ENCODE measurements around the gene FGF18.
"Not testable (repeated sequence)": the region's sequence is repeated elsewhere in the genome, so short reads cannot be mapped to it uniquely, and the experiment has no call there.

Gene FGF18

GRCh38 chr5:171418982-171419687, at the start of gene FGF18:
FGF18 (plus strand) TSS chr5:171419647; CDS start chr5:171420200, 553 bp downstream.
- DNase-seq (ENCODE audit: low spot score in 2 of 2) (peak; percentile 16 to 51), ATAC-seq (ENCODE audit: low read depth) (peak; percentile 68)
- H3K27ac Mint-ChIP-seq: no peak within 1 kb of the TSS

GRCh38 chr5:171369898-171370297, 49.5 kb upstream of the FGF18 start:
- no peak for ATAC-seq (ENCODE audit: low read depth)
- Mint-ChIP-seq H3K4me1 (no peaks in the 10 kb centered on the region), H3K9me3 (no peaks in the 10 kb centered on the region), H3K4me3 (no peak overlapping the region), H3K36me3 (peaks cover 2% of the 10 kb centered on the region), H3K27ac (no peak overlapping the region), H3K27me3 (peaks cover 16% of the 10 kb centered on the region)
- no peak for DNase-seq (ENCODE audit: low spot score in 2 of 2)

More at GRCh38 chr5:171418982-171419687, at the start of gene FGF18:
- Mint-ChIP-seq H3K36me3 (no peaks in the 10 kb centered on the region), H3K4me3 (peak within 1 kb of the TSS; percentile 86), H3K9me3 (no peaks in the 10 kb centered on the region), H3K4me1 (peaks cover 6% of the 10 kb centered on the region), H3K27me3 (peaks cover 1% of the 10 kb centered on the region)

- H3K9me3 Mint-ChIP-seq; H3K4me3 Mint-ChIP-seq; H3K27me3 Mint-ChIP-seq; H3K36me3 Mint-ChIP-seq; H3K27ac Mint-ChIP-seq; H3K4me1 Mint-ChIP-seq; DNase-seq (ENCODE audit: low spot score in 2 of 2); ATAC-seq (ENCODE audit: low read depth): not testable (repeated sequence)
Measured at GRCh38 chr5:171370881-171371280, 48.6 kb upstream of the FGF18 start.

- Mint-ChIP-seq H3K4me1 (no peaks in the 10 kb centered on the region), H3K27me3 (peaks cover 9% of the 10 kb centered on the region), H3K4me3 (no peak overlapping the region)
Measured at GRCh38 chr5:171371326-171371725, 48.1 kb upstream of the FGF18 start.

GRCh38 chr5:171379961-171380360, 39.5 kb upstream of the FGF18 start:
- DNase-seq (ENCODE audit: low spot score in 2 of 2) (no peak), ATAC-seq (ENCODE audit: low read depth) (no peak)
- Mint-ChIP-seq H3K4me1 (no peaks in the 10 kb centered on the region), H3K36me3 (no peaks in the 10 kb centered on the region), H3K9me3 (no peaks in the 10 kb centered on the region), H3K27ac (no peak overlapping the region), H3K4me3 (no peak overlapping the region), H3K27me3 (no peaks in the 10 kb centered on the region)

More at GRCh38 chr5:171371326-171371725, 48.1 kb upstream of the FGF18 start:
- ATAC-seq (ENCODE audit: low read depth): no peak
- Mint-ChIP-seq H3K36me3 (peaks cover 2% of the 10 kb centered on the region), H3K9me3 (no peaks in the 10 kb centered on the region), H3K27ac (no peak overlapping the region)
- no peak for DNase-seq (ENCODE audit: low spot score in 2 of 2)

- H3K4me3 Mint-ChIP-seq; H3K27me3 Mint-ChIP-seq; H3K4me1 Mint-ChIP-seq; H3K9me3 Mint-ChIP-seq; H3K36me3 Mint-ChIP-seq; ATAC-seq (ENCODE audit: low read depth); DNase-seq (ENCODE audit: low spot score in 2 of 2); H3K27ac Mint-ChIP-seq: not testable (repeated sequence)
Measured at GRCh38 chr5:171384416-171384815, 35.0 kb upstream of the FGF18 start.

GRCh38 chr5:171384999-171385398, 34.4 kb upstream of the FGF18 start:
- not testable (repeated sequence) for H3K4me3 Mint-ChIP-seq; H3K36me3 Mint-ChIP-seq; DNase-seq (ENCODE audit: low spot score in 2 of 2); H3K27ac Mint-ChIP-seq; H3K9me3 Mint-ChIP-seq; H3K27me3 Mint-ChIP-seq; ATAC-seq (ENCODE audit: low read depth)
- H3K4me1 Mint-ChIP-seq: peaks cover 16% of the 10 kb centered on the region

- DNase-seq (ENCODE audit: low spot score in 2 of 2) (no peak), ATAC-seq (ENCODE audit: low read depth) (no peak)
- Mint-ChIP-seq H3K27ac (no peak overlapping the region), H3K36me3 (peaks cover 4% of the 10 kb centered on the region), H3K27me3 (no peaks in the 10 kb centered on the region), H3K9me3 (no peaks in the 10 kb centered on the region), H3K4me3 (no peak overlapping the region), H3K4me1 (peaks cover 24% of the 10 kb centered on the region)
Measured at GRCh38 chr5:171386006-171386671, 33.3 kb upstream of the FGF18 start.

- no peaks in the 10 kb centered on the region for H3K27me3 Mint-ChIP-seq
- H3K36me3 Mint-ChIP-seq: peaks cover 6% of the 10 kb centered on the region
- ATAC-seq (ENCODE audit: low read depth) (no peak), DNase-seq (ENCODE audit: low spot score in 2 of 2) (peak in 1 of 2 donors; percentile 21)
- H3K27ac Mint-ChIP-seq: peak overlapping the region; percentile 95
- H3K4me3 Mint-ChIP-seq: peak overlapping the region; percentile 98
- peaks cover 29% of the 10 kb centered on the region for H3K4me1 Mint-ChIP-seq
- H3K9me3 Mint-ChIP-seq: no peaks in the 10 kb centered on the region
Measured at GRCh38 chr5:171386861-171387344, 32.5 kb upstream of the FGF18 start.

- ATAC-seq (ENCODE audit: low read depth): peak; percentile 82
Measured at GRCh38 chr5:171387345-171387969, 32.0 kb upstream of the FGF18 start, which contains the start of gene NPM1. NPM1 (plus strand) TSS chr5:171387849; CDS start chr5:171387949, 100 bp downstream.

GRCh38 chr5:171387970-171388815, 31.3 kb upstream of the FGF18 start:
- no peaks in the 10 kb centered on the region for H3K27me3 Mint-ChIP-seq
- ATAC-seq (ENCODE audit: low read depth): peak; percentile 28
- no peaks in the 10 kb centered on the region for H3K9me3 Mint-ChIP-seq
- peak overlapping the region; percentile 95 for H3K27ac Mint-ChIP-seq
- DNase-seq (ENCODE audit: low spot score in 2 of 2): peak; percentile 68 to 71
- H3K36me3 Mint-ChIP-seq: peaks cover 11% of the 10 kb centered on the region
- H3K4me3 Mint-ChIP-seq: peak overlapping the region; percentile 98
- peaks cover 39% of the 10 kb centered on the region for H3K4me1 Mint-ChIP-seq

More at GRCh38 chr5:171387345-171387969, 32.0 kb upstream of the FGF18 start, which contains the start of gene NPM1:
- peak; percentile 92 to 97 for DNase-seq (ENCODE audit: low spot score in 2 of 2)
- Mint-ChIP-seq H3K36me3 (peaks cover 6% of the 10 kb centered on the region), H3K4me1 (peaks cover 33% of the 10 kb centered on the region), H3K9me3 (no peaks in the 10 kb centered on the region), H3K27ac (peak within 1 kb of the TSS; percentile 95), H3K4me3 (peak within 1 kb of the TSS; percentile 98), H3K27me3 (no peaks in the 10 kb centered on the region)

GRCh38 chr5:171388816-171389168, 30.7 kb upstream of the FGF18 start:
- peaks cover 14% of the 10 kb centered on the region for H3K36me3 Mint-ChIP-seq
- ATAC-seq (ENCODE audit: low read depth): no peak
- H3K9me3 Mint-ChIP-seq: no peaks in the 10 kb centered on the region
- peak overlapping the region; percentile 95 for H3K27ac Mint-ChIP-seq
- no peaks in the 10 kb centered on the region for H3K27me3 Mint-ChIP-seq
- H3K4me1 Mint-ChIP-seq: peaks cover 41% of the 10 kb centered on the region
- H3K4me3 Mint-ChIP-seq: peak overlapping the region; percentile 98
- no peak for DNase-seq (ENCODE audit: low spot score in 2 of 2)

- peak overlapping the region; percentile 66 for H3K27ac Mint-ChIP-seq
- DNase-seq (ENCODE audit: low spot score in 2 of 2): no peak
- H3K4me1 Mint-ChIP-seq: peaks cover 46% of the 10 kb centered on the region
- peak overlapping the region; percentile 75 for H3K4me3 Mint-ChIP-seq
- peaks cover 20% of the 10 kb centered on the region for H3K36me3 Mint-ChIP-seq
- H3K27me3 Mint-ChIP-seq: no peaks in the 10 kb centered on the region
- no peak for ATAC-seq (ENCODE audit: low read depth)
- no peaks in the 10 kb centered on the region for H3K9me3 Mint-ChIP-seq
Measured at GRCh38 chr5:171390883-171391677, 28.4 kb upstream of the FGF18 start.

All from memory B cell (primary cell).